Prostate gland (tissue), 2 donors: ENCODE data around the gene KRT34.

Experiments used
- POLR2A ChIP-seq: fragments of 450-650 bp; IDR thresholded peaks from one replicate; pipeline ENCODE4 v1.6.1; 2016; ENCODE audit warnings: antibody characterized with exemption, mild to moderate bottlenecking
- POLR2AphosphoS5 ChIP-seq: sonication (generic); formaldehyde crosslinking; IDR thresholded peaks from one replicate; pipeline ENCODE4 v1.6.1; 2017; ENCODE audit warnings: antibody characterized with exemption
- TF ChIP-seq, protein P1 (sequence below), 4 experiments: fragments of 200-600 bp in 2 of 4; fragments of 450-650 bp in 2 of 4; sonication (generic) in 2 of 4; IDR thresholded peaks; 1 replicate in 3 of 4; 2 replicates in 1 of 4; pipeline ENCODE4 v1.5.1; 2016 to 2019; ENCODE audit warnings: antibody characterized with exemption in 4 of 4, mild to moderate bottlenecking in 2 of 4, moderate library complexity in 2 of 4

DNA sequence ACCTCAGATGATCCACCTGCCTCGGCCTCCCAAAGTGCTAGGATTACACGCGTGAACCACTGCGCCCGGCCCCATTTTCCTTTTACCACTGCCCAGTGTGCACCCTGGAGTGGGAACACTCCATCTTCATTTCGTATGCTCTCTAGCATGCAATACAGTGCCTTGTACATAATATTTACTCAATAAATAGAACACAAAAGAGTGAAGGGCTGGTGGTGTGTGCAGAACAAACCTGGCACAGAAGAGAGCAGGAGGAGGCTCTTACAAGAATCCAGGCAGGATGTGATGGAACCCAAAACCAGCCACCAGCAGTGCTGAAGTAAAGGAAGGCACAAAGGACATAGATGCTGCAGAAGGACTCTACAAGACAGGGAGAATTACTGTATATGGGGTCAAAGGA is 35.0 kb upstream of the KRT34 start:
- TF ChIP-seq, protein P1, sequence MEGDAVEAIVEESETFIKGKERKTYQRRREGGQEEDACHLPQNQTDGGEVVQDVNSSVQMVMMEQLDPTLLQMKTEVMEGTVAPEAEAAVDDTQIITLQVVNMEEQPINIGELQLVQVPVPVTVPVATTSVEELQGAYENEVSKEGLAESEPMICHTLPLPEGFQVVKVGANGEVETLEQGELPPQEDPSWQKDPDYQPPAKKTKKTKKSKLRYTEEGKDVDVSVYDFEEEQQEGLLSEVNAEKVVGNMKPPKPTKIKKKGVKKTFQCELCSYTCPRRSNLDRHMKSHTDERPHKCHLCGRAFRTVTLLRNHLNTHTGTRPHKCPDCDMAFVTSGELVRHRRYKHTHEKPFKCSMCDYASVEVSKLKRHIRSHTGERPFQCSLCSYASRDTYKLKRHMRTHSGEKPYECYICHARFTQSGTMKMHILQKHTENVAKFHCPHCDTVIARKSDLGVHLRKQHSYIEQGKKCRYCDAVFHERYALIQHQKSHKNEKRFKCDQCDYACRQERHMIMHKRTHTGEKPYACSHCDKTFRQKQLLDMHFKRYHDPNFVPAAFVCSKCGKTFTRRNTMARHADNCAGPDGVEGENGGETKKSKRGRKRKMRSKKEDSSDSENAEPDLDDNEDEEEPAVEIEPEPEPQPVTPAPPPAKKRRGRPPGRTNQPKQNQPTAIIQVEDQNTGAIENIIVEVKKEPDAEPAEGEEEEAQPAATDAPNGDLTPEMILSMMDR (IDR thresholded peaks at IDR 0.05) = no peak
- TF ChIP-seq POLR2AphosphoS5 (no peak), POLR2A (no peak)
